ELR (cell line): Measurements from ENCODE around the gene ZFHX3.
"Not testable (repeated sequence)": the region's sequence is repeated elsewhere in the genome, so short reads cannot be mapped to it uniquely, and the experiment has no call there.

Experiments used
- DNase-seq: peaks from one replicate; pipeline ENCODE4 v3.0.0-alpha.2; 2015; ENCODE audit warnings: low read depth

The ZFHX3 gene

DNA sequence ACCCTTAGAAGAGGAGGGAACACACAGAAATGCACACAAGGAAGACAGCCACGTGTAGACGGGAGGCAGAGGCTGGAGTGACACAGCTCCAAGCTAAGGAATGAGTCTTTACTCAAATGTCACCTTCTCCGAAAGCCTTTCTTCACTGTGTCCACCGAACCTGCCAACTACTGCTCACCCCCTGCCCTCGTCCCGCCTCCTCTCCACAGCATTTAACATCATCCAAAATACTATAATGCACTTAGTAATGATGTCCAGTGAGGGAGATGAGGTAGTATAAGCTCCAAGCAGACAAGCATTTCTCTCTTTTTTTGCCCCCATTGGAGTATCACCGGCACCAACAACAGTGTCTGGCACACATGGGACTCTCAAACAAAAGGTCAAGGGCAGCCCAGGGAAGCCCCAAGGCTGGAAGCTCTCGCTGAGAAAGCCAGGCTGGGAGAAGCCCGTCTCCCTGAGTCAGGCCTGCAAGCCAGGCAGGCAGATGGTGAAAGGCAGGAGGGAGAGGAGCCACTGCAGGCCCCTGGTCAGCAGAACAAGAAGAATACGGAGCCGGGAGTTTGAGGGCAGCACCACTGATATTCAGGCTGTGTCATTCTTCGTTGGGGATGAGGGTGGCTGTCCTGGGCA, 25.9 kb downstream of the ZFHX3 start:
- no peak for DNase-seq

GRCh38 chr16:73020409-73020884, 27.5 kb downstream of the ZFHX3 start:
- DNase-seq = peak; percentile 95

DNA sequence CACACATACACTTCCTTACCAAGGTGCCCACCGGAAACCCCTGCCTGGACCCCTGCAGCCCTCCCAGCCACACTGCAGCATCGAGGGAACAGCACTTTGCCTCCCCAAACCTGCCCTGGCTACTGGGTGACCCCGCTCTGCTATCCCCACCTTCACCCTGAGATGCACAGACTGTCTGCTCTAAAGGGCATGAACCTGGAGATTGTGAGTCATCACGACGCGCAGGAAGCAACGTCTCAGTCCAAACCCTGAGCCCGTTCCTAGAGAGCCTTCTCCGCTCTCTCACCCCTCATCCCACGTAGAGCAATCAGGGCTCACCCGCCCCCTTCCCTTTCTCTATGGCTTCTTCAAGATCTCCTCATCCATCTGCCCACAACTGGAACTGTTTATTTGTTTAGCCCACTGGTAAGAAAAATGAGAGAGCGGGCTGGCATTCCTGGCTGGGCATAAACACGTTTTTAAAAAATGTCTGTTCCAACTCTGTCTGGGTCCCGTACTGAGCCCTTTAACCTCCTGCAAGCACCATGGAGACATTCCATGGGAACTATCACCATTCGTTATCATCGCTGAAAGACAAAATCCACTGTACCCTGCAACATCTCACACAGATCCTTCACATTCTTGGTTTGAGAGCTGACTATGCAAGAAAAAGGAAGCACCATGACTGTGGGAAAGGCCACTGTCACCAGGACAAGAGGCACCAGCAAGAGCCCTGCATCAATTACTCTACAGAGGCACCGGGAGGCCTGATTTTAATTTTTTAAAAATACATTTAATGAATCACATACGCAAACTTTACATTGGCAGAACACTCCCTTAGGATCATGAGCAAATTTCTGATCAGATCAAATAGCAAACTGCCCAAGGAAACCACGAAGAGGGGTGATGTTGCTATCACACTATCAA, 28.2 kb downstream of the ZFHX3 start:
- peak; percentile 88 for DNase-seq

DNA sequence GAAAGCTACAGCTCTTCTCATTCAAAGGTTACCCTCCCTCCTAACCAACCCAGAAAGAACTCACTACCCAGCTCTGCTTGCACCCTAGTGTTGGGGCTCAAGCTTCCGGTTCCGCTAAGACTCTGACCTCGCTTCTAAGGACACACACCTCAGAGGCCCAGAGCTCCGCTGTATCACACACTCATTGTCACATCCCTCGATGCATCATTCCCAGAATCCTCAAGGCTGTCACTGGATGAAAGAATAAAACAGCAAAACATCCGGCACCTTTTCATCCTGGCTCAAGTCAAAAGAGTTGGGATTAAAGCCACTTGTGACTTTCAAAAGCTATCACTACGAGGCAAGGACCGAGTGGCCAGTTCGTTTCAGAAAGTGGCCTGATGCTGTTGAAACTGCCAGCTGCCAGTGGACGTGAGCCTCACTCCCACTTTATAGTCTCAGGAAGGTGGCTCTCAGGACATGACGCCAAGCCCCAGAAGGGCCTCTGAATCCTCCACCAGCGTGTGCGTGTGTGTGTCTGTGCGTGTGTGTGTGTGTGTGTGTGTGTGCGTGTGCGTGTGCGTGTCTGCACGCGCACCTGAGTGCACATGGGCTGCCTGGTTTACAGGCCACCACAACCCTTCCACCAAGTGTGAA, 29.0 kb downstream of the ZFHX3 start:
- no peak for DNase-seq

GRCh38 chr16:73017321-73017720, 30.6 kb downstream of the ZFHX3 start:
- DNase-seq = no peak

DNA sequence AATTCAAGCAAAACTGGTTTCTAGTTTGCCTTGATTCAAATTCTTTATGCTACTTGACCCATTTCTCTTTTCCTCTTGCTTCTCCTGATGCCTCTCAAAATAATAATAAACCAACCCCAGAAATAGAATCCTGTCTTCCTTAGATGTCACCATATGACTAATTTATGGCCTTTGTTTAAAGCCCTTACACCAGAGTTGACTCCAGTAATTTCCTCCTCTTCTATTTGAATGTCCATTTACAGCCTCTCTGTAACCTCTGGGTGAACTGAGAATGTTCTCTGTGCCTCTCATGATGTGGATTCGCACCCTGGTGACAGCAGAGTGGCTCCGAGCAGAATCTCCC, 31.5 kb downstream of the ZFHX3 start:
- no peak for DNase-seq

GRCh38 chr16:73015612-73016487, 32.1 kb downstream of the ZFHX3 start:
- no peak for DNase-seq

GRCh38 chr16:73014768-73015167, 33.2 kb downstream of the ZFHX3 start:
- no peak for DNase-seq

DNA sequence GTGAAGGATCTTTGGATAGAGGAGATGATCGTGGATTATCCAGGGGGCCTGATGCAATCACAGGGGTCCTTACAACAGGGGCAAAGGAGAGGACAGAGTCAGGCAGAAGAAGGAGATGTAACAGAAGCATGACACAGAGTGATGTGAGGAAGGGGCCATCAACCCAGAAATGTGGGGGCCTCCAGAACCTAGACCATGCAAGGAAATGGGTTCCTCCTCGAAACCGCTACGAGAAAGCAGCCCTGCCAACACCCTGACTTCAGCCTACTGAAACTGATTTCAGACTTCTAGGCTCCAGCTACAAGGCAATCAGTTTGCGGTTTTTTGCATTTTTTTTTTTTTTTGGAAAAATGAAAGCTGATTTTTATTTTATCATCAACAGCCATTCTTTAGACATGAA, 34.0 kb downstream of the ZFHX3 start:
- no peak for DNase-seq

DNA sequence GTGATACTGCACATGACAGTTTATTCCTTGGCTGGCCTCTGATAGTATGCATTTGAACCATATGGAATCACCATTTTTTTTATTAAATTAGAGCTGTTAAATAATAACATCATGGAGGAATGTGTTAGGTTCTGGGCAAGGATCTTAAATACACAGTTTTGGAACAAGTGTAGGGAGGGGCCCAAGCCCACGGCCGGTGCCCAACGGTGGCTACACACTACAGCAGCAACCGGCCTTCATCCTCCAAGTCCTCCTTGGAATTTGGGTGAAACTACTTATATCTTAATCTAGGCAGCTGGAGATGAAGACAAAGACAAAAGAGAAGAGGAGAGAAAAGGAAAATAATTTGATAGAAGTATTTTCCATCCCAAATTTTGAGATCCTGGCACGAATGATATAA, 35.6 kb downstream of the ZFHX3 start:
- DNase-seq = no peak

DNA sequence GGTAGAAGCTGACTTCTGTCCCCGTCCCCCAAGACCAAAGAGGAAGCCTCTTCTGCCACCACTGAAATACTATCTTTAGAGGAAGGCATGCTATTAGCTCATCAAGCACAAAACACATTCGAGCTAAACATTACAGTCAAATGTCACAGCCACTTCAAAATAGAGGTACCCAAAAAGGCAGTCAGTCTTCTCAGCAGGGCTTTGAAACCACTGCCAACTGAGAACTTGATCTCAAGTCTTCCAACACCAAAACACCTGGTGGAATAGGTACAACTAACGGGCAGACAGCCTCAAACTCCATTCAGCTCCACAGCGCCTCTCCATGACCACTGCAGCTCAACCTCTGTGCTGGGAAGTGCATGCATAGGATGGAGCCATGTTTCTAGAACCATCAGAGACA, 36.0 kb downstream of the ZFHX3 start:
- no peak for DNase-seq

DNA sequence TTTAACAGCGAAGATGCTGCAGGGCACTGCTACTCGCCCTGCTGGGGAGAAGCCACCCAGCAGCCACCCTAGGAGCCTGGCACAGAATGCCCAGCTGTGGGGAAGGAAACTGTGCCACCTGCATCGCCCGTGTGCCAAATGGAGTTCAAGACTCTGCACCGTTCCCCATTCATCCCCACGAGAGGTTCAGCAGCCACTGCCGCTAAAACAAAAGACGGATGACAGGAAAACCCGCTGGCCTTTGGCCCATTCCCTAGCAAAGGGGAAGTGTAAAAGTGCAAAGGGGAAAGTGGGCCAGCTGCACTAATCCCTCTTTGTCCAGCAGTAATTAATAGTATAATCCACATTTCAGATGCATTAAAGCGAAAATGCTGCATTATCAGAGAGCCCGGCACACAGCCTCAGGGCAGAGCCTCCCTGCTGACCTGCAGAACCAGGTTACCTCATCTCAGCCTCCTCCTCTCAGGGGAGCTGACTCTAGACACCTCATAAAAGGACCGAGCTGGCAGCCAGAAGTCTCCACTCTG, 37.7 kb downstream of the ZFHX3 start:
- DNase-seq = no peak

DNA sequence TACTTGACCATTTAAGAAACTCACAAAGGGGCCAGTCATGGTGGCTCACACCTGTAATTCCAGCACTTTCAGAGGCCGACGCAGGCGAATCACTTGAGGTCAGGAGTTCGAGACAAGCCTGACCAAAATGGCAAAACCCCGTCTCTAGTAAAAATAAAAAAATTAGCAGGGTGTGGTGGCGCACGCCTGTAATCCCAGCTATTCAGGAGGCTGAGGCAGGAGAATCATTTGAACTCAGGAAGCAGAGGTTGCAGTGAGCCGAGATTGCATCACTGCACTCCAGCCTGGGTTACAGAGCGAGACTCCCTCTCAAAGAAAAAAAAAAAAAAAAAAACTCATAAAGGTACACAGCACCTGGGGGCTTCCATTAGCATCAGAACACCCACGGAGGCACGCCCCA, 38.2 kb downstream of the ZFHX3 start:
- DNase-seq = not testable (repeated sequence)

DNA sequence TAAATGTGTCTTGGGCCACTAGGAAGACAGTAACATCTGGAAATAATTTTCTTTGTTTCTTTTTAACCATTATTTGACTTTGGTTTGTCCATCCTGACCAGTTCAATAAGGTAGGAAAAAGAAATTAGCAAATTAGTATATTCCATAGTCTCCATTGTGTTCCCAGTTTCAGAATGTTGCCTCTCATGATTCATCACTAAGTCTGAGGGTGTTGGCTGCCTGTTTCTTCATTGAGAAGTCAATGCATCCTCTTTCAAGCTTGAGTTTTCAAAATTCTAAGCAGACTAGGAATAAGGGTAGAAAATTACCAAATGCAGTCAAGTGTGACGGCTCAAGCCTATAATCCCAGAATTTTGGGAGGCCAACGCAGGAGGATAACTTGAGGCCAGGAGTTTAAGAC, 41.9 kb downstream of the ZFHX3 start:
- no peak for DNase-seq

DNA sequence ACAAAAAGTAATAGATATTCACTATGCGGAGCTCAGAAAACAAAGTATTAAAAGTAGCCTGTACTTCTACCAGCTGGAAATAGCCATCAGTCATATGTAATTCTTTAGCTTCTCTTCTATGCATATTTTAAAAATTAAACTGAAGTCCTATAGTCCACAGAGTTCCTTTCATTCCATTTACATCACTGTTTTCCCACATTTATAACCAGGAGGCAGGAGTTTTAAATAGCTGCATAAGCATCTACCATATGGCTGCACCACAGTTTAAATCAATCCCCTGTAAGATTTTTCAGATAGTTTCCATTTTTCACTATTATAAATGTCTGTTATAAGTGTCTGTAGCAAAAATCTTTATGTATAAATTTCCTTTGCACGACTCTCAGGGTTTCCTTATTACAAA, 45.1 kb downstream of the ZFHX3 start:
- DNase-seq = no peak

- no peak for DNase-seq
These were observed 46.9 kb downstream of the ZFHX3 start for GRCh38 chr16:73000907-73001521.

DNA sequence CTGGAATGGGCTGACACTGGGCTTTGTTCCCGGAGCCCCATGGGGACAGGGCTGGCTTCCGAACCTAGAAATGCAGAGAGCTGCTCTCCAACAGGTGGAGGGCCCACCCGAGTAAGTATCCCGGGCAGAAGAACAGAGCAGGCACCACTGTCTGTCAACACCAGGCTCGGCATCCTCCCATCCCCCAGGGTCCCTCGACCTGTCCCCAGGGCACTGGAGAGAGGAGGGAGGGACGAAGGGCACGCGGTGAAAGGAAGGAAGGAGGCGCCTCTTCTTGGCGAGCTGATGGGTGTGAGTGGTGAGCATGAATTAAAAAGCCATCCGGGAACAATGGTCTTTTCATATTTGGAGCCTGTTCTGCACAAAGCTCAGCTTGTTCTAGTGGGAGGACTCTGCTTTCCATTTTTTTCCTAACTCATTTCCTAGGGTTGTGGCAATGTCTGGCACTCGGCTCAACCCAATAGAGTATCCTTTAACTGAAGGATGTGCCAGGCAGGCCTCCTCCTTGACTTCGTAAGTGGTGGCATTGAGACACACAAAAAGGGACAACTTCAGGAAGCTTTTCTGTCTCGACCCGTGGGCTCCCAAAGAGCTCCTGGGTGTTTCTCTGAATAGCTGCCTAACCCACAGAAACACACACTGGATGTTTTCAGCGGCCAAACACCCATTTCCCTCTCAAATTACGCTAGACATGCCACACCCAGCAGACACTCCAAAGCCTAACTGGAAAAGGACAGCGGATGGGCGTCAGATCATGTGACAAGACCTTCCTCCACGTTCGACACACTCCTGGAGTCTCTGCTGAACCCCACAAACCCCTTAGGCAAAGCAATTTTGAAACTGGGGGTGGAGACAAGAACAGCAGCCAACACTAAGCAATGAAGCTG, 47.7 kb downstream of the ZFHX3 start:
- no peak for DNase-seq

GRCh38 chr16:72999541-73000019, 48.3 kb downstream of the ZFHX3 start:
- no peak for DNase-seq

DNA sequence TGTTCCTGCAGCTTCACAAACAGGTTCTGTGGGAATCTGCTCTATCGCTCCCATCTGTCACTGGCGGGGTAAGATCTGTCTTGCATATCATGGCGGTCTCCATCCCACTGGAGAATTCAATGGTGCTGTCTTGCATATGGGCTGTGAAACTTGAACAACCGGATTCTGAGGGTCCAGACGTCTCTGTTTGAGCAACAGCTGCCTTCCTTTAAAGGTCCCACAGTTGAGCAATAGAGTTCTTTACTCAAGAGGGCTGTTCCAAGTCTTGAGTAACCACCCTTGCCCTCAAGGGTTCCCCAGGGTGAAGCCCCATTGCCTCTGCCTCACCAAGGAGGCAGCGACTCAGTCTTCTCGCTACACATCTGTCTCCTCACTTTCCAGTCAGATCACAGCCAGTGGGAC, 50.8 kb downstream of the ZFHX3 start:
- DNase-seq = peak; percentile 8
